Neural progenitor cell (in vitro differentiated cells): ENCODE data around the gene HCFC1.

ENCODE experiments used
- EZH2 ChIP-seq: fragments of 200-600 bp; sonication (generic); IDR thresholded peaks from 2 replicates; pipeline ENCODE4 v1.6.1; 2017; ENCODE audit warnings: antibody characterized with exemption, mild to moderate bottlenecking, moderate library complexity
- EZH2phosphoT487 ChIP-seq: fragments of 200-600 bp; sonication (generic); IDR thresholded peaks from 2 replicates; pipeline ENCODE4 v1.6.1; 2017; ENCODE audit warnings: antibody characterized with exemption
- TF ChIP-seq, protein P1 (sequence below): fragments of 200-600 bp; sonication (generic); IDR thresholded peaks from 2 replicates; pipeline ENCODE4 v1.5.1; 2017; ENCODE audit warnings: antibody characterized with exemption, mild to moderate bottlenecking

DNA sequence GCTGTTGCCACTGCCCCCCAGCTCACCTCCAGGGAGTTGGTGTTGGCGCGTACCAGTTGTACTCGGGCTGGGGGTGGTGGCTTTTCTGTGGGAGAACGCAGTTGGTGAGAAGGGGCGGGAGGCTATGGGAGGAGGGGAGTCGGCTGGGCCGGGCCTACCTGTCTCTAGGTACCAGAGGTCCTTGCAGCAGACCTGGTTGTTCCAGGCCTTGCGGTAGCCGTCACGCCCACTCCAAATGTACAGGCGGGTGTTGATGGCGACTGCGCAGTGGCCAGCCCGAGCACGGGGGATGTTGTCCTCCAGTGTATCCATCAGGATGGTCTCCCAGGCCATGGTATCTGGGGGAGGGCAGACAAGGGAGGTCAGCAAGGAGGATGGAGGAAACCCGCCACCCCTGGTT, 11.5 kb downstream of the HCFC1 start:
- TF ChIP-seq EZH2: no peak
- TF ChIP-seq, protein P1, sequence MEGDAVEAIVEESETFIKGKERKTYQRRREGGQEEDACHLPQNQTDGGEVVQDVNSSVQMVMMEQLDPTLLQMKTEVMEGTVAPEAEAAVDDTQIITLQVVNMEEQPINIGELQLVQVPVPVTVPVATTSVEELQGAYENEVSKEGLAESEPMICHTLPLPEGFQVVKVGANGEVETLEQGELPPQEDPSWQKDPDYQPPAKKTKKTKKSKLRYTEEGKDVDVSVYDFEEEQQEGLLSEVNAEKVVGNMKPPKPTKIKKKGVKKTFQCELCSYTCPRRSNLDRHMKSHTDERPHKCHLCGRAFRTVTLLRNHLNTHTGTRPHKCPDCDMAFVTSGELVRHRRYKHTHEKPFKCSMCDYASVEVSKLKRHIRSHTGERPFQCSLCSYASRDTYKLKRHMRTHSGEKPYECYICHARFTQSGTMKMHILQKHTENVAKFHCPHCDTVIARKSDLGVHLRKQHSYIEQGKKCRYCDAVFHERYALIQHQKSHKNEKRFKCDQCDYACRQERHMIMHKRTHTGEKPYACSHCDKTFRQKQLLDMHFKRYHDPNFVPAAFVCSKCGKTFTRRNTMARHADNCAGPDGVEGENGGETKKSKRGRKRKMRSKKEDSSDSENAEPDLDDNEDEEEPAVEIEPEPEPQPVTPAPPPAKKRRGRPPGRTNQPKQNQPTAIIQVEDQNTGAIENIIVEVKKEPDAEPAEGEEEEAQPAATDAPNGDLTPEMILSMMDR: no peak
- no peak for TF ChIP-seq EZH2phosphoT487
